HG03280 (cell line): ENCODE results near the gene FH.

ENCODE experiments used
- ATAC-seq: cut with Tn5 transposase; IDR thresholded peaks from one replicate; pipeline ENCODE4 v1.9.1; 2021; ENCODE audit warnings: mild to moderate bottlenecking, moderate library complexity; ENCODE audit not compliant: unreplicated experiment

Gene FH

DNA sequence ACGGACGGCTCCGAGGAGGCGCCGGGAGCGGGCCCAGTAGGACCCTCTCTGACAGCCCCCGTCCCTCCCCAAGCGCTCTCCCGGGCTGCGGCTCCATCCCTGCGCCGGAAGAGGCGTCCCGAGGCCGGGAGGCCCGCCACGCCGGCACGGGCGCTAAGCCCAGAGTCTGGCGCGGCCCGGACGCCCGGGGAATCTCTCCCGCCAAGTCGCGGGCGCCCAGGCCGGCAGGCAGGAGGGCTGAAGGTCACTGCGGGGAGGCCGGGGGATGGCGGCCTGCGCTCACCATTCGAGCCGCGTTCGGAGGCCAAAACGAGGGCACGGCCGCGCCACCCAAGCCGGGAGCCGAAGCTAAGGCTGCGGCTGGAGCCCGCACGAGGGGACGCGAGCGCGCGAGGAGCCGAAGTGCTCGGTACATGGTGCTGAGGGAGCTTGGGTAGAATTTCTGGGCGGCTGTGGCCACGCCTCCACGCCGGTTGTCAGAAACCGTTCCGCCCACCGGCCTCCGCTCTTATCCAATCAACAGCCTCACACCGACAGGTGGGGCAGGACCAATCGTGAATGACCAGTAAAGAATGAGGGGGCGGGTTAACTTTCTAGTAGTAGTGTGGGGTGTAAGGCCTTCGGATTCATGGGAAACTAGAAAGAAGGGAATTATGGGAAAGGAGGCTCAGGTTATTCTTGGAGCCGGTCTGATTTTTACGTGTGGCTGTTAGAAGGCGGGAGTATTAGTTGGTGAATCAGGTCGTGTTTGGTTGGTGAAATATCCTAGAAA is at the start of gene FH:
TSS of gene FH (minus strand) at position 448 of the 772 bp plus-strand sequence. CDS start at position 415, 33 bp downstream.
- peak; percentile 98 for ATAC-seq

DNA sequence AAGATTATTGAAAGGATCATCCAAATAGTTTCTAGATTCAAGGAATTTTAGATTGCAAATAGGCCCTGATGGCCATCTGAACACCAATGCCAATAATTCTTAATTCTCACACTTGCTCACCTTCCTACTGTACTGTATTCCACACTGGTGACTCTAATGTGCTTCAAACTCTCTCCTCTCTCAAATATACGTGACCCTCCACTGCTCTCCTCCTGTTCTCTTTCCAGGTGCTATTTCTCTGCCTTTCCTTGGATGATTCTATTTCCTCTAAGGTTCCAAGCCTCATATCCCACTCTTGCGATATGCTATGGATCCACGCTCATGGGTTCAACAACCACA is 41.3 kb upstream of the FH start:
- no peak for ATAC-seq

GRCh38 chr1:241560146-241560848 is 40.7 kb upstream of the FH start:
- no peak for ATAC-seq

GRCh38 chr1:241557551-241558193 is 38.1 kb upstream of the FH start:
- no peak for ATAC-seq

GRCh38 chr1:241557031-241557430 is 37.5 kb upstream of the FH start:
- no peak for ATAC-seq

GRCh38 chr1:241555526-241555925 is 36.0 kb upstream of the FH start:
- ATAC-seq: no peak

DNA sequence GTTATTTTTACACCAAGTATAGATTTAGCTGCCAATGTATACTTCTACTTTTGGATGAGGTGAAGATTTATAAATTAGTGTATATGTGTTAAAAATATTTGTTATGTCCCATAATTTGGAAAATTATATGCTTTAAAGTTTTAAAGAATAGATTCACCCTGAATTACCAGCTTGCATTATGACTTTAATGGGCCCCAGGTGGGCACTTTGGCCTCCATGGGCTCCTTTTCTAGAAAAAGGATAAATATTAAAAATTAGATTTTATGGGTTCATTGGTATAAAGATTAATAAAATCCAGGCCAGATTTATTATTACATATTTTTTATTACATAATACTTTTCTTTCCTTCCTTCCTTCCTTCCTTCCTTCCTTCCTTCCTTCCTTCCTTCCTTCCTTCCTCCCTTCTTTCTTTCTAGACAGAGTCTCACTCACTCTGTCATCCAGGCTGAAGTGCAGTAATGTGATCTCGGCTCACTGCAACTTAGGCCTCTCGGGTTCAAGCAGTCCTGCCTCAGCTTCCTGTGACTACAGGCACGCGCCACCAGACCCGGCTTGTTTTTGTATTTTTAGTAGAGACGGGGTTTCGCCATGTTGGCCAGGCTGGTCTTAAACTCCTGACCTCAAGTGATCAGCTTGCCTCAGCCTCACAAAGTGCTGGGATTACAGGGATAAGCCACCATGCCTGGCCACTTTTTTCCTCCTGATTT is 34.5 kb upstream of the FH start:
- no peak for ATAC-seq

DNA sequence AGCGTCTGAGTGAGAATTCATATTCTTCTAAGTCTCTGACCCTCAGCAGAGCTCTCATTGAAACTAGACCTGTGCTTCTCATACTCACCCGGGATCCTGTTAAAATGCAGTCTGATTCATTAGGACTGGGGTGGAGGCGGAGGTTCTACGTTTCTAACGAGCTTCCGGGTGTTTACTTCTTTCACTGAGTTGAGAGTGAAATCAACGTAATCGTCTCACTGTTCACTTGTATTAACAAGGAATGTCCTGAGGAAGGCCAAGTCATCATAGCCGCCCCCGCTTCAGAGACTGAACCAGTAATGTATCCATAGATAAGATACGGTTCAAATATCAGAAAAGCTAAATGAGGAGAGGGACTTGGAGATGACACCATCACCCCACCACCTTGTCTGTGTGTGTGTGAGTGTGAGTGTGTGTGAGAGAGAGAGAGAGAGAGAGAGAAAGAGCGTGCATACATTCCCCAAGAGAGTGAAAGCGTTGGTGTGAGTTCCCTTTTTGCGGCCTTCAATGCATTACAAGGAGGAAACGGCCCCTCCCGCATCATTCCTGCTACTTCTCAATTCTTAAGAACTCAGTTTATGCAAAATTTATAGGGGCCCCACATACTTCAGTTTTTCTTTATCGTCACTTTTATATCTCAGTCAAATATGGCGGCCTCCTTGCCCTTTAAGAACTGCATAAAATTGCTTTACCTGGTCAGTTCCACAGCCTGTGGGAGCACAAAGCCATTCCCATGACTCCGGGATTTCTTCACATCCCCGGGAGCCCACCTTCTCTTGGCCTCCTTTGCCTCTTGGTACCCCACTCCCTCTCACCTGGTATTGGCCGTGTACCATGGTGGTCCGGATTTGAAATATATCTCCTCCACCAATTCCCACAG is 32.4 kb upstream of the FH start:
- peak; percentile 68 for ATAC-seq

- ATAC-seq: no peak
These were observed 30.8 kb upstream of the FH start for GRCh38 chr1:241550318-241550717.

DNA sequence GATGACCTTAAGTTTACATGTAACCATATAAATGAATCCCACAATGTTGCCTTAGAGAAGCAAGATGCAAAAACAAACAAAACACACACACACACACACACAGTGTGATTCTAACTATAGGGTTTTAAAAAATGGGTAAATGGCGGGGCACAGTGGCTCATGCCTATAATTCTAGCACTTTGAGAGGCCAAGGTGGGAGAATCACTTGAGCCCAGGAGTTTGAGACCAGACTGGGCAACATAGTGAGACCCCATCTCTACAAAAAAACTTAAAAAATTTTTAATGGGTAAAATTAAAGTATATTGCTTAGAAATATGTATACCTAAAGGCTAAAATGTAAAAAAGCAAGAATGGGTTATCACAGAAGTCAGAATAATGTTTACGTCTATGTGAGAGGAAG is 28.5 kb upstream of the FH start:
- ATAC-seq: no peak

DNA sequence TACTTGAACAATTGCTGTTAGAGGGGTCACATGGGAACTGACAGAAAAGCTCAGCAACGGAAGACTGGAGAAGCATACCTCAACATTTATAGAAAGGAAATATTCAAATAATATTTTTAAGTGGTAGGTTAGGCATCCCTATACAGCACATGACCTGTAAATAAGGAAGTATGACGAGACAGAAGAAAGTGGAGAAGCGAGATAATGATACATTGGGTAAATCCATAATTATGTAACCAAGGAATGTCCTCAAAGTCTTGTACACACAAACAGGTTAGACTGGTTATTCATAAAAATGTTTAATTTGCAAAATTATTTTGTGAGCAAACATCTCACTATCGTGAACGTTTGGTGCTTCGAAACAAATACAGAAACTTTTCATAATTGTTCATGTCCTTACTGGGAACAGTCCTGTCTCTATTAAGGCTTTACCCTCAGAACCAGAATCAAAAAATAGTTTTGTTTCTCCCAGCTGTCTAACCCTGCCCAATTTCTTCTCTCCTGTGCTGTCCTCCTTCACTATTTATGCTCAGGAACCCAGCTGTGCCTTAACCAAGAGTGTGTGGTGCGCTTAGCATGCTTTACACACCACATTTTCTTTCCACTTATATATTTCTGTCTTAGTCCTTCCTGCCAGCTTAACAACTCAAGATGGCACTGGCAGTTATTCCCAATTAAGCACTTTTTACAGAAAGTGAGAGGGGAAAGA is 22.8 kb upstream of the FH start:
- no peak for ATAC-seq

DNA sequence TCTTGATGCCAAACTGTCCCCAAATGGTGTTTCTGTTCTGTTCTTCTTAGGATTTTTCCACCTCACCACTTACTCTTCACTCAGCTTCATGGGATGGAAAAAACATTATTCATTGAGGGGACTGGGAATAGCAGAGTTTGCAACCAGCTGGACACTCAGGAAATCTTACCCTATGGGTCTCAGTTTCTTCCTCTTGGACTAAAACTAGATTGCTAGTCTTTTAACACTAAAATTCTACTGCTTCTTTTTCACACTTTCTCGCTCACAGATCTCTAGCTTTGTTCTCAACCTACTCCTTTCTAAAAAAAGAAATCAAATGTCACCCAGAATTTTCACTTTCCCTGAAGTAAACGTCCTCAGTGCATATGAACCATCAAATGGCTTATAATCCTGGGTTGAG is 17.4 kb upstream of the FH start:
- ATAC-seq: no peak

DNA sequence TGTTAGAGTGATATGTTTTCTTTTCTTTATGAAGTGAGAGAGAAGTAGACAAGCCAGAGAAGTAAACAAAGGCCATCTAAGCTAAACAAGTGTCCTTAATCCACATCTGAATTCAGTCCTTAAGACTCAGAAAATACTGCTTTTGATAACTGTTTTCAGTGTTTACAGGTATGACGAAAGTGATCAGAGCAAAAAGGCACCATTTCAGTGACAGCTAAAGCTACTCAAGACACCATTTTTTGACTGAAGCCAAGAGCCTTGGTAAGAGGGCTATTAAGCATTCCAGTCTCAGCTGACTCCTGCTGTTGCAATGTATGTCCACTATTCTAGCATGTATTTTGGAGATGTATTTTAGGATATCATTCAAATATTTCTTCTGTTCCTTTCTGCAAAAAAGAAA is 16.7 kb upstream of the FH start:
- ATAC-seq: no peak

DNA sequence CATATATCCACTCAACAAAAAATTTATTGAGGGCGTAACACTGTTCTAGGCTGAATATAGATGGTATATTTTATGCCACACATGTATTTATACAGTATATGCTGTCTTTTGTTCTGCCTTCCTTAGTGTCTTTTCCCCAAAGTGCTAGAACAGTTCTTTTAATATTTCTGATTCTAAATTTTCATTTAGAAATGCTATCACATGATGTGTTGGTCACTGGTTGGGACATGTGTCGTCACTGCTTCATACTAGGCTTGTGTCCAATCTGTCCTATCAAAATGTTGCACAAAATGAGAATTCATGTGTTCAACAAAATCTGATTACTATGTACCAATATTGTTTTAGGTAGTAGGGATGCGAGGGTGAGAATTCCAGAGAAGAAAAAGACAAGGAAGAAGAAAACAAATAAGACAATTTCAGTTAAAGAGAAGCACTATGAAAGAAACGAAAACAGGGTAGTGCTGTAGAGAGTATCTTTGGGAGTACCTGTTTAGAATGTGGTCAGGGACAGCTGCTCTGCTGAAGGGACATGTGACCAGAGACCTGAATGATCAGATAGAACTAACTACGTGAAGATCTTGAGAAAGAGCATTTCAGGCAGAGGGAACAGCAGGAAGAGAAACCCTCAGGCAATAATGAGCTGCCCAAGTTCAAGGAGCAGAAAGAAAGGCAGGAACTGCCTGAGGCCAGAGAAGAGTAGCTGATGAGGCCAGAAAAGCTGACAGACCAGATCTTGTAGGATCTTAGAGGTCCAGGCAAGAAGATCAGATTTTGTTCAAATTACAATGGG is 14.0 kb upstream of the FH start:
- no peak for ATAC-seq

DNA sequence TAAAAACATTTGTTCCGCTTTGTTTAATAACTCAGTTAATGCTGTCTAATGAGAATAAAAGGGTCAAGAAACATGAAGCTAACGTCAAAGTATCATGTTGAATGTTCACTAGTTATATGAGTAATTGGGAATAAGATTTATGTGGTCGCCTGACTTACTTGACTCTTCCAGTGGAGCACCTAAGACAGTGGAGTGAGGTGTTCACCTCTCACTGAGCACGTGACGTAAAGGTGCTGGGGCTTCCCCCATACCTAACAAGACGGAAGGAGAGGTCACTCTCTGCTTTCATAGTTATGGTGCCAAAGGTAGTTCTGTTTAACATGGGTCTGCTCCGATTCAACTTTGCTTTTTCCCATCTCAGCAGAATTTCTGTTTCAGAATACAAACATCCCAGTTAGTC is 13.3 kb upstream of the FH start:
- peak; percentile 65 for ATAC-seq

GRCh38 chr1:241532162-241532531 is 12.6 kb upstream of the FH start, which contains the start of gene KMO:
TSS of gene KMO (plus strand) at chr1:241532378. CDS start at chr1:241532445, 67 bp downstream.
- ATAC-seq: peak; percentile 30

- peak; percentile 72 for ATAC-seq
These were observed 11.9 kb upstream of the FH start for GRCh38 chr1:241531195-241532161.

DNA sequence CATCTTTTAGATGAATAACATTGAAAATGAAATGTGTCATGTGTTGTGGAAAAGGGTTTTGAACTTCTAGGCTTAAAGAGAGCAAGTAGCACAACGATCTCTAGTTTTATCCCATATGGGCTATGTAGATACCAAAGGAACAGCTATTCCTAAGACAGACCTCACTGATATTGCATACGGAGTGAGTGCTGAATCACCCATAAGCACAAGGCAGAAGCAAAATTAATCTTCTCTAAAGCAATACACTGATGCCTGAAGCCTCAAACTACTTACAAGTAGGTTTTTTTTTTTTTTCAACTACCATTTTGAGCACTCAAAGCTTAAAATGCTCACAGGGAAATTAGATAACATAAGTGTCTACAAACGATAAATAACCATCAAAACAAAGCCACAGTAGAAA is 7.6 kb upstream of the FH start:
- no peak for ATAC-seq
